GM11168 (cell line): ENCODE results near the gene ST3GAL2.
"Not testable (repeated sequence)": the region's sequence is repeated elsewhere in the genome, so short reads cannot be mapped to it uniquely, and the experiment has no call there.

Experiments
- in situ Hi-C: fragments of 300-500 bp; cut with MboI; formaldehyde crosslinking; loops from one replicate; pipeline ENCODE4 v1.12.0; 2022; ENCODE audit warnings: low sequenced_read_pairs; ENCODE audit not compliant: unreplicated experiment

ST3GAL2 gene

DNA sequence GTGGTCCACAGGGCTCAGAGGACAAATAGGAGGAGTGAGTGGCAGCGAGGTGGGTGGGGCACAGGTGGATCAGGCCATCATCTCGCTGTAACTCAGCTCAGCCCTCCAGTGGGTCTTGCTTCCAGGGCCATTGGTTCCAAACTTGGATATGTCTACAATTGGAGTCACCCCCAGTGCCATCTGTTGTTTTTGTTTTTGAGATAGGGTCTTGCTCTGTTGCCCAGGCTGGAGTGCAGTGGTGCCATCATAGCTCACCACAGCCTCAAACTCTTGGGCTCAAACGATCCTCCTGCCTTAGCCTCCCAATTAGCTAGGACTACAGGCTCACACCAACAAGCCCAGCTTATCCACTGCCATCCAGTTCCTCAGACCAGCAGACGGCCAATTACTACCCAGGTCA, 46.3 kb downstream of the ST3GAL2 start:
- in situ Hi-C loops, result loop anchor here (10.0 kb wide), 1 partner anchor 82 kb away; no protein-coding TSS in a partner anchor

DNA sequence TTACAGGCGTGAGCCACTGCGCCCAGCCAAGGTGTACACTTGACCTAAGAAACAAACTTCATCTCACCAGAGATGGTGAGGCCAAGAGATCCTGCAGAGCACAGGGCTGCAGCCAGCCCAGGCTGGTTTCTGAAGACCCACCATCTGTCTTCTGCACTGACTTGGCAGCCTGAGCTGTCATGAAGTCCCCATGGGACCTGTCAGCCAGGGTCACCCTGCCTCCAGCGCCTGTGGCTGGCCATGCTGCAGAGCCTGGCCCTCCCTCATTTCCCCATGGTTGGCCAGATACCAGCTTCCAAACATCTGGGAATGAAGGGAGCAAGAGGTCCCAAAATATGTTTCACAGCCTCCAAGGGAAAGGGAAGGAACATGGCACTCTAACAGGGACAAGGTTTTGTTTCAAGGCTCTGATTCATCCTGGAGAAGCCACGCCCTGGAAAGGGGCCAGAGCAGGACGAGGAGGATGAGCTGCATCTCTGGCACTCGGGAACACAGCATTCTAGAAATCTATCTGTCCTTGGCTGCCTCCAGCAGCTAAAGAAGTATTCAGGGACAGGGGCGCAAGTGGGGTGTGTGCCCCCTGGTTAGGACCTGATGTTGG, 46.9 kb downstream of the ST3GAL2 start:
- in situ Hi-C loops, result loop anchor here (10.0 kb wide), 1 partner anchor 83 kb away; no protein-coding TSS in a partner anchor

- in situ Hi-C loops, result loop anchor here (10.0 kb wide), 1 partner anchor 83 kb away; no protein-coding TSS in a partner anchor
These were observed 47.5 kb downstream of the ST3GAL2 start for GRCh38 chr16:70391446-70391845.

DNA sequence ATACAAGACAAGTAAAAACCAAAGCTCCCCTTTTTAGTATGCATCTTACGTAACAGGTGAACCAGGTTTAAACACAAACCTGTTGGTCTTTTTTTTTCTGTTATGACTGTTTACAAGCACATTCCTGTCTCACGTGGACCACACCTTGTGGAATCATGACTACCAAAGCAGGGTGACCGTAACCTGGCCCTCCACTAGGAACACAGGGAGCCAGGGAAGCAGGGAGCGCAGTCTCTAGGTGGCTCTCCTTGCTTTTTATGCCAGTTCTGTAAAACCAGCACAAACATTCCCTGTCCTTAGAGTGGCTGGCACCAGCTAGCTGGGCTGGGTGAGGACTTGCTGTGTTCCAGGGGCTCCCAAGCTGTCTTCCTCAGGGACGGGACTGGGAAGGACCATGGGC, 48.1 kb downstream of the ST3GAL2 start:
- in situ Hi-C loops, result loop anchor here (10.0 kb wide), 1 partner anchor 84 kb away; no protein-coding TSS in a partner anchor

- in situ Hi-C loops, result no loop called here
These were observed 50.8 kb downstream of the ST3GAL2 start for GRCh38 chr16:70388006-70388680.

GRCh38 chr16:70386289-70386986, 52.5 kb downstream of the ST3GAL2 start:
- in situ Hi-C loops, result not testable (repeated sequence)

GRCh38 chr16:70383421-70383960, 55.4 kb downstream of the ST3GAL2 start:
- in situ Hi-C loops, result no loop called here

DNA sequence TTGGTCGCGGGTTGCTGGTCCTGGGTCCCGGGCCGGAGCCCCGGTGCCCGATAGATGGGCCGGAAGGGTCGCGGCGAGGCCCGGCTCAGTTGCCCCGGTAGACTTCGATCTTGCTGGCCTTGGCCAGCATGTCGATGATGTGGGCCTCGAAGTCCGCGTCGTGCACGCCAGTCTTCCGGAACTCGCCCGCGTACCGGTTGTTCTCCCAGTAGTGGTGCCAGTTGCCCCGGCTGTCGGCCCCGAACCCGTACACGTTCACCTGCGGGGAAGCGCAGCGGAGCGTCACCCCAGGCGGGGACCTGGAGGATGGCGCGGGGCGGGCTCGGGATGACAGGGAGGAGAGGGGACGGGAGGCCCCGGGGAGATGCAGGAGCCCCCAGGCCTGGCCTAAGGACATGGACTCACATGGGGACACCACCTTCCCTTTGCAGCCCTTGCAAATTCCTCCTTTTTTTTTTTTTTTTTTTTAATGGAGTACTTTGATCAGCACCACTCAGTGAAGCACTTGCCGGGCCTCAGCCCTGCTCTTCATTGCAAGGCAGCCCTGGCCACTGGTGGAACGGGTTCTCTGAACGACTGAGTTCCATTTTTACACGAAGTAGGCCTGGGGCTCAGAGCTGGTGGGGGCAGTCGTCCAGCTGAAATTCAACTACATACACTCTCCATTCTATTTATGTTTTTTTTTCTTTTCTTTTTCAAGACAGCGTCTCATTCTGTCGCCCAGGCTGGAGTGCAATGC, 57.1 kb downstream of the ST3GAL2 start:
- in situ Hi-C loops, result no loop called here

- in situ Hi-C loops, result no loop called here
These were observed 57.8 kb downstream of the ST3GAL2 start for GRCh38 chr16:70380919-70381603.

DNA sequence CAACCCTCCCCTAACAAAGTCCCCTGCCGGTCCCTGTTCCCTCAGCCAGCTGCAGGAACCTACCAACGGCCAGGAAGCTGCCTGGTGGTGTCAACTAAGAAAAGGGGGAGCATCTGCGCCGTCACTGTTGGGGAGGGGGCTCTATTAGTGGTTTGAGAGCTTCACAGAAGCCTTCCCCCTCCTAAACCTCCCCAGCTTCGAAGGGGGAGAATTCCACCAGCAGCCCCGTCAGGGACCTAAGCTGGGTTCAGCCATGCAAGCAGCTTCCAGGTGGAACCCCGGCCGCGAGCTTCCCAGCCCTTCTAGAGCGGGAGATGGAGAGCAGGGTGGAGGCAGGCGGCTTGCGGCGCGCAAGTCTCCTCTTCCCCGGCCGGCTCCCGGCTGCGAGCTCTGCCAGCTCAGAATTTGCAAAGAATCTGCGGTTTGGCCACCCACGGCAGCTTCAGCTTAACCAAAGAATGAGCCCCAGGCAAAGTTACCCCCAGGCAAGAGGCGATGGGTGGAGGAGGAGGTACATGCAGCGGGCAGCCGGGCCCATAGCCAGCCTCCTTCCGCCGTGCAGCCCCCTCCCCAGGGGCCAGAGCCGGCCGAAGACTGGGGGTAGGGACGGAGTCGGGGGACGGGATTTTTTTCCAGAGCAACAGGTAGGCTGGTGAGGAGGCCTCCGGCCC, 58.5 kb downstream of the ST3GAL2 start:
- in situ Hi-C loops, result no loop called here

- in situ Hi-C loops, result no loop called here
These were observed 59.9 kb downstream of the ST3GAL2 start for GRCh38 chr16:70378869-70379493.

DNA sequence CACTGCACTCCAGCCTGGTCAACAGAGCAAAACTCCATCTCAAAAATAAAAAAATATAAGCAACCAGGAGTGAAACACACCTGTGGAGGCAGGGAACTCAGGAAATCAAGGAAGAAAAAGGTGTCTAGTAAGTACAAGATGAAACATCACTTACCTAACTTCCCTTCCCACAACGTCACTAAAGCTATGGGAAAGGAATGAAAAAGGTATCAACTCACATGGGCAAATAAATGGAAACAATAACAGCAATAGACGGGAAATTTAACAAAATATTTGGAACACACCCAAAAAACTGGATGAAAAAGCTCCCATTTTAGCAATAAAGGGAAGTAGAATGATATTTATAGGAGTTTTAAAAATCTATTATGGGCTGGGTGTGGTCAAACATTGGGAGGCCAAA, 61.1 kb downstream of the ST3GAL2 start:
- in situ Hi-C loops, result no loop called here

GRCh38 chr16:70375636-70376611, 63.0 kb downstream of the ST3GAL2 start:
- in situ Hi-C loops, result no loop called here

- in situ Hi-C loops, result no loop called here
These were observed 64.7 kb downstream of the ST3GAL2 start for GRCh38 chr16:70374213-70374612.

GRCh38 chr16:70372921-70373728, 65.8 kb downstream of the ST3GAL2 start:
- in situ Hi-C loops, result no loop called here

- in situ Hi-C loops, result no loop called here
These were observed 68.0 kb downstream of the ST3GAL2 start for GRCh38 chr16:70370924-70371323.

DNA sequence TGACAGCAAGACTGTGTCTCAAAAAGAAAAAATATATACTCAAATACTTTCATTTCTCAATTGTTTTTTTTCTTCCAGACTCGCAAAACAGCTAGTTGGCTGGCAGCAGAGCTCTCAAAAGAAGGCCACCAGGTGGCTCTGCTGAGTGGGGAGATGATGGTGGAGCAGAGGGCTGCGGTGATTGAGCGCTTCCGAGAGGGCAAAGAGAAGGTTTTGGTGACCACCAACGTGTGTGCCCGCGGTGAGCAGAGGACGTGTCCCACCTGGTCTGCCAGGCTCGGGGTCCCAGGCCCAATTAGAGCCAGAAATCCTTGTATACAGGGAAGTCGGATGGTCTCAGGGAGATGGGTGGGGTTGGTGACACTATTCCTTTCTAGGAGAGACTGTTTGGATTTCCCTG, 68.8 kb downstream of the ST3GAL2 start:
- in situ Hi-C loops, result not testable (repeated sequence)
